ENCODE results near the gene AGAP1. TPM values are rescaled to one million over a fixed set of nuclear protein-coding genes. Genes with fewer than 3 reads are reported as not detected.

The AGAP1 gene
- total RNA-seq, 1 donor from 2014 or later = 36.2 TPM

- H3K27me3 ChIP-seq (ENCODE audit: low read depth) = peaks cover 7% of the 10 kb centered on the region
Measured at GRCh38 chr2:235668782-235669181, 174.9 kb downstream of the AGAP1 start.

GRCh38 chr2:235669269-235669831, 175.5 kb downstream of the AGAP1 start:
- ATAC-seq = peak; percentile 78 to 87
- no peak overlapping the region for H3K27ac ChIP-seq
- peak; percentile 72 for DNase-seq
- peak overlapping the region; percentile 51 for H3K4me3 ChIP-seq
- H3K9me3 ChIP-seq = no peaks in the 10 kb centered on the region
- peaks cover 29% of the 10 kb centered on the region for H3K4me1 ChIP-seq
- no peaks in the 10 kb centered on the region for H3K36me3 ChIP-seq
- intact Hi-C loops (cut with DNase I) = no loop called here
- peaks cover 7% of the 10 kb centered on the region for H3K27me3 ChIP-seq (ENCODE audit: low read depth)
- TF ChIP-seq CTCF (IDR thresholded peaks at IDR 0.05) = no peak

More at GRCh38 chr2:235668782-235669181, 174.9 kb downstream of the AGAP1 start:
- Histone ChIP-seq H3K36me3 (no peaks in the 10 kb centered on the region), H3K4me1 (peaks cover 29% of the 10 kb centered on the region), H3K9me3 (no peaks in the 10 kb centered on the region), H3K27ac (no peak overlapping the region), H3K4me3 (no peak overlapping the region)
- DNase-seq (no peak), ATAC-seq (no peak)
- TF ChIP-seq CTCF (IDR thresholded peaks at IDR 0.05) = no peak
- intact Hi-C loops (cut with DNase I) = no loop called here

- intact Hi-C loops (cut with DNase I) = no loop called here
- peak; percentile 40 for TF ChIP-seq CTCF (IDR thresholded peaks at IDR 0.05)
- H3K27ac ChIP-seq = no peak overlapping the region
- H3K4me1 ChIP-seq = peaks cover 24% of the 10 kb centered on the region
- peak; percentile 72 to 75 for ATAC-seq
- no peaks in the 10 kb centered on the region for H3K9me3 ChIP-seq
- DNase-seq = peak; percentile 66
- peak overlapping the region; percentile 51 for H3K4me3 ChIP-seq
- no peaks in the 10 kb centered on the region for H3K36me3 ChIP-seq
- H3K27me3 ChIP-seq (ENCODE audit: low read depth) = peaks cover 7% of the 10 kb centered on the region
Measured at GRCh38 chr2:235669983-235670962, 176.4 kb downstream of the AGAP1 start.

GRCh38 chr2:235670974-235671787, 177.3 kb downstream of the AGAP1 start:
- Histone ChIP-seq H3K9me3 (no peaks in the 10 kb centered on the region), H3K4me3 (peak overlapping the region; percentile 51), H3K27ac (no peak overlapping the region), H3K4me1 (peaks cover 15% of the 10 kb centered on the region), H3K36me3 (no peaks in the 10 kb centered on the region), H3K27me3 (ENCODE audit: low read depth) (peaks cover 7% of the 10 kb centered on the region)
- TF ChIP-seq CTCF (IDR thresholded peaks at IDR 0.05) = no peak
- DNase-seq (no peak), ATAC-seq (no peak)
- intact Hi-C loops (cut with DNase I) = no loop called here

- intact Hi-C loops (cut with DNase I) = no loop called here
- Histone ChIP-seq H3K27me3 (ENCODE audit: low read depth) (peaks cover 7% of the 10 kb centered on the region), H3K4me1 (peaks cover 12% of the 10 kb centered on the region), H3K27ac (no peak overlapping the region), H3K4me3 (no peak overlapping the region), H3K9me3 (no peaks in the 10 kb centered on the region), H3K36me3 (no peaks in the 10 kb centered on the region)
- TF ChIP-seq CTCF (IDR thresholded peaks at IDR 0.05) = no peak
- ATAC-seq (no peak), DNase-seq (no peak)
Measured at GRCh38 chr2:235672720-235673119, 178.9 kb downstream of the AGAP1 start.

All from lower lobe of right lung (tissue), 2 donors.